ENCODE data around the gene EFR3B.
A peak's percentile ranks its signal among the peaks of the same experiment; 100 is the strongest.

Gene EFR3B

DNA sequence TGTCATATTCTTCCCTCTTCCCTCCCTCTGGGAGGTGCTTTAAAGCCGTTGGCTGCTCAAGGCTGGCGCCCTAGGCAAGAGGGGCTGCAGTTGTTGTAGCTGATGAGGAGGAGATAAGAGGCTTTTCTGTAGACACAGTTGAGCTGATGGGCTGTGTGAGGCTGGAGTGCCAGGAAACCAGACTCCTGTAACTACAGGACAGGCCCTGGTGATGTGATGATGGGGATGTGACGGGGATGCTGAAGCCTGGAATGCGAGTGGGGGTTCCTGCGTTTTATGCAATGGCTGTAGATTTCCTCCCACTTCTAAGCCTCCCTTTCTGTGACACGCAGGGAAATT, 5.7 kb upstream of the EFR3B start:
- DNase-seq, result no peak

DNA sequence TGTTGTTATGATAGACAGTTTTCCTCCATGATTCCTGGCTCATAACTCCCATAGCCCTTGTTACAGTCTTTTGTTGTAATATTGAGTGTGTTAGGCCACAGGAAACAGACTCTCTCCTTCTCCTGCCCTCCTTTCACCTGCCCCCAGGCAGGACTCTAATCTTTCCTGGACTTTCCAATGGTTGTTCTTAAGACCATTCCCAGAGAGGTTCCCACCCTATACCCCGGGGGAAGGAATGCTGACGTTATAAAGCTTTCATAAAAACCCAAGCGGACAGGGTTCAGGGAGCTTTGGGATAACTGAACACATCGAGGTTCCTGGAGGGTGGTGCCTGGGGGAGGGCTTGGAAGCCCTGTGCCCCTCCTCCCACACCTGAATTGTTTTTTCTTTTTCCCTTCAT, 2.8 kb upstream of the EFR3B start:
- no peak for DNase-seq

DNA sequence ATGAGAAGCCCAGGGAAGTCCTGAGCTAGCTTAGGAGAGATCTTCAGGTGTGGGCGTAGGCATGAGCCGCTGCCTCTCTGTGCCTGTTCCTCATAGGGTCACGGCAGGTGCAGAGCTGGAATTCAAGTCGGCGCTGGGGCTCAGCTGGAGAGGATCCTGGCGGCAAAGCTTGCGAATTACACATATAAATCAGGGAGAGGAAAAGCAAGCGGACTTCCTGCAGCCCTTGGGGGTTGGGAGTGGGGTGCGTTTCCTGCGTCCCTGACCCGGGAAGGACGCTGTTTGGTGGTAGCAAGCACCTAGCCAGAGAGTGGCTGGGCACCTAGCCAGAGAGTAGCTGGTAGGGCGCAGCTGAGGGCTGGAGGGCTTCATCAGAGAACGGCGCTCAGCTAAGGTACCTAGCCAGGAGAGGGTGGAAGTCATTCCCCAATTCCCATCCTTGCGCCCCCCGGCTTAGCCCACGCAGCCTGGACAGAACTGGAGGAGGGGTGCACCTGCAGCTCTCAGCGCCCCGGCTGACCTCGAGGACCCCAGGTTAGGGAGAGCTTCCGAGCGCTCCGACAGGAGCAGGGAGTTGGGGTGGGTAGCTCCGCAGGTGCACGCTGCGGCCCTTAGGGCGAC, 459 bp upstream of the EFR3B start:
- DNase-seq, result no peak

DNA sequence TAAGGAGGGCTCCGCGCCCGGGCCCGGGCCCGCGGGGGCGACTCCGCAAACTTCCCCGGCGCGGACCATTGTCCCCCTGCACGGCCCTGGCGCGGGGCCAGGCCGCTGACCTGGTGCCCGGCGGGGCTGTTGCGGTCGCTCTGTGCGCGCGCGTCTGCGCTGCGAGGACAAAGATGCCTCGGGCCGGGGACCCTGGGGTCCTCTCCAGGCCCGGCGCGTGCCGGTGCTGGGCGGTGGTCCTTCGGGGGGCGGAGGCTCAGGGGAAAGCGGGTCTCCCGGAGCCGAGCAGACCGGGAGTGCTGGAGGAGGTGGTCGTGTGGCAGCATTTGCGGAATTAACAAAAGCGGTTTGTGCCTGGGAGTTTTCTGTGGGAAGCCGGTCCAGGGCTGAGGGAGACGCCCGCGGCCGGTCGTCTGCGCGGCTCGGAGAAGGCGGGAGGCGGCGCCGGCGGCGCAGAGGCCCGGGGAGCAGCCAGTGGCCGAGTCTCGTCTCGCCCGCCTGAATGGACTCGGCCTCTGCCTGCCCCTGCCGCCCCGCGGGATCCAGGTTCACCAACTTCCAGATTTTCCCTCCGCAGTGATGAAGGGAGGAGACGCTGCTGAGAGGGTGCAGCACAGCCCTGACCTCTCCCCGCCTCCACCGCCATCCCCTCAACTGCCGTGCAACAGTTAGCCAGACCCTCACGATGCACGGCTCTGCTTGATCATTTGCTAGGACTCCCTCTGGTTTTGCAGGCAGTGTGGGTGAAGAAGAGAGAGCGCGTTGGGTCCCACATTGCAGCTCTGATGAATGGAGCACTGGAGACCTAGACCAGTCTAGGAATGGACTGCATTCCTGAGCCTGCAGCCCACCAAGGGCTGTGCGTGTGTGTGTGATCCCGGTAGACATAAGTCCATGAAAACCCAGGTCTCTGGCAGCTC, 705 bp downstream of the EFR3B start:
- peak; percentile 15 for DNase-seq

DNA sequence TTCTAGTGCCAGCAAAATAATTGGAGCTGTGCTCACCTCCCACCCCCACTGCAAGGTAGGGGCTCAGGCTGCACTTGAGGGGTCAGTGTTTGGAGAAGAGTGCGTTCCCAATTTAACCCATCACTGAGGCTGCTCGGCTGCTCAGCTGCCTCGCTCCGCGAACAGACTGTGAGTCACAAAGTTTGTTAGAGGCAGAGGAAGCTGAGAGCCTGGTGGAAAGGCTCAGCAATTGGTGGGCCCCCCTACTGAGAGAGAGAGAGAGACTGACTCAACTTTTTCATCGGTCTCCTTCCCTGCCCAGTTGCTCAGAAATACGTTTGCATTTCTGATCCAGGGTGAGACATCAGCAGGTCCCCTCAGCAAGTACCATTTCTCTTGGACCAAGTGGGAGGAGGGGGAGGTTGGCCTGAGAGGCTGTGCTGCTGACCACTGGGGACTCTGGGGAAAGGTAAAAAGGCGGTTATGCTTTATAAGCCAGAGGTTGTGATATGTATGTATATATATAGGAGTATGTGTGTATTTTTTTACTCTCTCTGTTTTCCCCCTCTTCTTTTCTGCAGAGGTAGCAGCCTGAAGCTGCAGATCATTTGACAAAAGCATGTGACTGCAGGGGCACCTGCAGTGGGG, 1.5 kb downstream of the EFR3B start:
- no peak for DNase-seq

DNA sequence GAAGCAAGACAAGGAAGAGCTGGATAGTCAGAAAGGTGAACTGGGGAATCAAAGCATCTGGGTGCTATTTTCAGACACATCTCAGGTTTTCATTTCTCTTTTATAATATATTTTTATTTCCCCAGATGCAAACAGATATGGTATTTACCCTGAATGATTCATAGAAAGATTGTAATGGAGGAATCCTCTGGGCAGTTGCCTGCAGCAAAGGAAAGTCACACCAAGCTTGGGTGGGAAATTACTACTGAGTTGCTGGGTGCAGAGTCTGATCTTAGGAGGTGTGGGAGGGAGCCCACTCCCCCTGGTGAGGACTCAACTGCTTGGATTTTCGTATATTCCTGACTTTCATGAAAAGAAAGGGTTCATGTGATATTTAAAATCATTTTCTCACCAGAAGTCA, 2.1 kb downstream of the EFR3B start:
- DNase-seq, result no peak

DNA sequence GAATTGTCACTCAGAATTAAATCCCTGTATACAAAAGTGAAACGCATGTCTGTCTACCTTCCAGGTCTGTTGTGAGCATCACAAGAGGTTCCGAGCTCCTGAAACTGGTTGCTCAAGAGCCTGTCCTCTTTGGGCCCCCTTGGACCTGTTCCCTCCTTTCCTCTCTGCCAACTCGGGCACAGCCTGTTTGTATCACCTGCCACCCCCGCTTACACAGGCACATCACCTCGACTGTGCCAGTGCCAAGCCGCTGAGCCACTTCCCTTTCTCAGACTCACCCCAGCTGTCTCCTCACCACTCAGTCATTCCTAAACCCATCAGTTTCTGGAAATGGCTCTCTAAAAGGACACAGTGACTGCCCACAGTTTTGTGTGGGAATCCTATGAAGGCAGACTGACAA, 3.1 kb downstream of the EFR3B start:
- DNase-seq, result no peak

DNA sequence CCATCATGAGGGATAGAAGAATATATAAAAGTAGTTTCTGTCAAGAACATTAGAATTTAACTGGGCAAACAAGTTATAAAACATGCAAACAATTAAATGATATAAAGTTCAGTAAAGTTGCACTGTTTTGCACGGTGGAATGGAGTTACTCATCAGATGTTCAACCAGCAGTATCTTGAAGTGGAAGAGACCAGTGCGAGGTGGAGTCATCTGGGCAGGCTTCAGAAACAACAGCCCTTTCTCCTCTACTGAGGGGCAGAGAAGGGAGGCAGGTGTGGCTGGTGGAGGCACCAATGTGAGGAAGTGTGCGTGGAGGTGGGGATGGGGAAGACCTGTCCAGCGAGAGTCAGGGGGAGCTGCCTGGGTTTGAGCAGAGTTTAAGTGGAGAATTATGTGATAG, 7.5 kb downstream of the EFR3B start:
- no peak for DNase-seq

DNA sequence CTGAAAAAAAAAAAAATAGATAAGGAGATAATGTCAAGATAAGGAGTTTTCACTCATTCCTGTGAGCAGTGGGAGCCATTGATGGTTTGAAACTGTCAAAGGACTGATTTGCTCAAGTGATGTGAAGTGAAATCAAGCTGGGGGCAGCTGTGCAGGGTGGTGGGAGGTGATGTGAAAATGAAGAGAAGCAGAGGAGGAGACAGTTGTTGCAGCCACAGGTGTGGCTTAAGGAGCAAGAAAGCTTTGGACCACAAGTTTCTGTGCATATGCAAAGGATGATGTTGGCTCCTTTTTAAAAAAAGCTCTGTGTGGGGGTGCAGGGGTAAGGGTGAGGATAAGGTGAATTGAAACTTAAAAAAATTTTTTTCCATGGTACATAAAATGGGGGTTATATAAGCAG, 8.3 kb downstream of the EFR3B start:
- DNase-seq, result no peak

DNA sequence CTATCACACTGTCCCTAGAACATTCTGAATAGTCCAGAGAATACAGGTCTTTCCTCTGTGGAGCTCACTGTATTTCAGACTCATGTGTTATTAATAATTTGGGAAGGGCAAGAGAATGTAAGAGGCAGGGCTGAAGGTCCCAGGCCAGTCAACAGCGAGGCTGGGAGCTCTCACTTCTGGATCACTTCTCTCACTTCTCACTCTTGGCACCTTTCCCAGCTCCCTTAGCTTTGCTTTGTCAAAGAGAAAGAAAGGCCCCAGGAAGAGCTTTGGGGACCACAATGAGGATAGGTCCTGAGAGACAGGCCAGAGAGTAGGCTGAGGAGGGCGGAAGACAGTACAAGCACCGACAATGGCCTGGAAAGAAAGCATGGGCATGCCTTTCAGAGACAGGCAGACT, 11.2 kb downstream of the EFR3B start:
- DNase-seq, result no peak

DNA sequence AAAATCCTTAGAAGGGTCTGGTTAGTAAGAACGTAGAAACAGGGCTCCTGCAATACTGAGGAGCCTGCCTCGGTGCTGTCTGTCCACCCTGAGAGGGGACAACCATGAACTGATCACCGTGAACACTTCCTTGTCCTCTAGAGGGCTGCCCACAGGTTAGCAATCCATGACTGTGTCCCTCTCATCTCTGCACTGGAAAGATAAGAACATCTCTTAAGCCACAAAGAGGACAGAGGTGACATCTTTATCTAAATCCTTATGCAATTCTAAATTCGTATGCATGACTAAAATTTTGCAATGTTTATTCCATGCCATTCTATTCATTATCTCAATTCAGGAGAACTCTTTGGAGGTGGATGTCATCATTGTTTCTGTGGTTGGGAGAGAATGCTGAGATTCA, 12.8 kb downstream of the EFR3B start:
- no peak for DNase-seq

DNA sequence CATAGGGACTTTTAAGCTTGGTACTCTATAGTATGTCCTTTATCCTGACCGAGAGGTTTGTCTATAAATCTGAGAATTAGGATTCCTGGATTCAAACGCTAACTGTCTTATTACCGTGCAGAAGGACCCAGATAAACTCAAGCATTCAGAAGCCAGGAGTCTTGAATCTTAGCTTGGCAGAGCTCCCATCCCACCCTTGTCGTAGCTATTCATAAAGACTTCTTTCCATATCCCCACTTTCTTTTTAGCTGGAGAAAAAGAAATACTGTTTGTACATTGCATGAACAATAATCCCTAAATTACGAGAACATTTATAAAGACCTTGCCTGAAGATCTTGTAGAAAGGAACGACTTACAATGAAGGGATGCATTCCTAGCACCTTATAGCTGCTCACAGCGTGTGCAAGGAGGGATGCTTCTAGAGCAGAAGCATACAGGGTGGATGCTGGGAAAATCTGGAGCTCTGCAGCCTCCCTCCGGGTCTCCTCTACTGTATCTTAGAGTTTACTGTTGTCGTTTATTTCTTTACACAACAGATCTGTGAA, 13.6 kb downstream of the EFR3B start:
- DNase-seq, result no peak

DNA sequence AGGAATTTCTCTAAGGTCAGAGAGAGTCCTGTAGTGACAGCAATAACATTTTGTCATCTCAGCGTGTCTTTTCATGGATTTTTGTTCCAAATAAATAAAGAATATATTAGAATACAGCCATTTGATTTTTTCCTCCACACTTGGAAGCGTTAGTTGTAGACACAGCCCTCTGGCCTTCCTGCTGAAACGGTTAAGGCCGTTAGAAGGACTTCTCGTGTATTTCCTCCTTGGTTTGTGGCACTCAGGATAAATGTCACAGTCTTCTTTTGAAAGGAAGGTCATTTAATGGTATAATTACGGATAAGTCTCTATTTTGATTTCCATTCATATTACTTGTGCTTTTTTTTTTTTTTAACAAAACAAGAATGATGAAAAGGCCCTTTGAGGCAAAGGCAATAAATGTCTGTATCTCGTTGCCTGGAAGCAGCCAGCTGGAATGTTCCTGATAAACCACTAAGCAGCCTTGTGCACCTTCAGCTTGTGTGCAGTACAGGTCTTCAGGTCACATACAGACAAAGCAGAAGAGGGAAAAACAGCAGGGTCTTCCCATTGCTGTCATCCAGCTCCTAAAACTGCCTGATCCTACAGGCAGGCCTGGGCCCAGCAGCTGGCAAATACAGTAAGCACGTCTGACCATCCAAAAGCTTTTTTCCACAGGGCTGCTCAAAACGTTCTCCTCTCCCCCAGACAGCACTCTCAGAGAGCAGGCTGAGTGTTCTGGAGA, 14.4 kb downstream of the EFR3B start:
- no peak for DNase-seq

DNA sequence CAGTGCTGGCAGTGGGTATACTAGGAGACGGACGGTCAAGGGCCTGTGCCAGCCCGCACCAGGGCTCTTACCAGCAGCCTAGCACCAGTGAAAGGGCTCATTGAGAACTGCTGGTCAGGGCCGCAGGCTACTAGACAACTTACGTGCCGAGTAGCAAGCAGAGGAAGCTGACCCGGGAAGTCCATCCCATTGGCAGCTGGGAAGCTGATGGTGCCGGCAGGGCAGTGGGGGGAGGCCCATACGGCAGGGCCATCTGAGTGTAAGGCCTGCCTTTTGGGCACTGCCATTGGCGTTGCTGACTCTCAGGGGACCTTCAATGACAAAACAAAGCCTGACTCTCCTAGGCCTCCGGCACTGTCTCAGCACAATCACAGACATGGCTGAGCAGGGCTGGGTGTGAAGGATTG, 20.6 kb downstream of the EFR3B start:
- DNase-seq, result no peak

DNA sequence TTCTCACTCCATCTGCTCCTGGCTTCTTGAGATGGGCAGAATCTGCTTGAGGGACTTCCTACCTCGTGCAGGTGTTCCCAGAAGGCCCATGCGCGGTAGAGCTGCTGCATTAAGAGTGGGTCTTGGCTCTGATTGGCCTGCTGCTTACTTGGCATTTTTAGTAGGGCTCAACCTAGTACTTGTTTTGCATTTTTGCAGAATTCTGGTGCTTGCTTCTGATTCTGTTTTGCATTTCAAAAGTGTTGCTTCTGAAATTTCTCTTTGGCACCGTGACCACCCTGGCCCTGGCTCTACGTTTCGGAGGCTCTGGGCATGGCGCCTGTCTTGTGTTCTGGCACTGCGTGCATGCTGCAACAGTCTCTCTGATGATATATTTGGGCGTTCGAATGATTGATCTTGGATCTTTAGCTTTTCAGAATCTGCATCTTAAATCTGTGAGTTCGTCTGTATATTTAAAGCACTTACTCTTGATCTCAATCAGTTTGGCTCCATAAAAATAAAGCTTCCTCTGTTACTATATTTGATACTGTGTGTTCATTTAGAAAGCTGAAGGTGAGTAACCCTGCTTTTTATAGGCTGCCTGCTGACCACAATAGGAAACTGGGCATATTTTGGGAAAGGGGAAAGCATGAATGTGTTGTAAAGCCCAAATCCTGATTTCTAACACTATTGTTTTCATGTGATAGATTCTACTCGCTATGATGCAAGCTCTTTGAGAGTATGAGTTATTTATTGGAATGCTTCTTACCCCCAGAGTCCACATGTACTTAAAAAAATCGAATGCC, 22.2 kb downstream of the EFR3B start:
- no peak for DNase-seq

DNA sequence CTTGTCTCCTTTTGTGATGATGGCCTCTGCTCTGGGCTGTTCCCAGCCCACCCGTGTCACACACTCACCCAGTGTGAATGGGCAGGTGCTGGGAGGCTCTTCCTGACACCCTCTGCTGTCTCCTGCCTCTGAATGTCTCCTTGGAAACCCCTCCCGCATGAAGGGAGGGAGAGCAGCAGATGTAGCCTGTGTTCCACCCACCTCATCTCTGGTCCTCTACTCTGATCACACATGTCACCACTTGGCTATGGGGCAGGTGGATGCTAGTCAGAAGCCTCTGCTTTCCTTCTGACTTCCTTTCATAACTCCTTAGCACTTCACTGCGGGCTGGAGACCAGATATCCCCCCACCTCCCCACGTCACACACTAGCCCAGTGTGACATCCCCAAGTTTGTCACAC, 23.9 kb downstream of the EFR3B start:
- DNase-seq, result no peak

DNA sequence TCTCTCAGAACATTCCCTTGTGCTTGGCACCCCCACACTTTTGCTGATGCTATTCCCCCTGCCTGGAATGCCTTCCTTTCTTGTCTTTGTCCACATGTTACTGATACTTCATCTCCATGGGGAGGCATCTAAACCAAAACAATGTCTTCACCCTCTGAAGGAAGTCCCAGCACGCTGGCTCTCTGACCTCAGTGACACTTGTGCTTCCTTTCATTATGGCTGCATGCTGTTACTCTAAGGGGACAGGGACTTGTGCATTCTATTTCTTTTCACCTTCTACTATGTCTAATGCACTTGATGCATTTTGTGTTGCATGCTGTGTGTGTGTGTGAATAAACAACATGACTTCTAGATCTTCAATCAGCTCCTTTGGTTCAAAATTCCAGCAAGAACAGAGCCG, 24.6 kb downstream of the EFR3B start:
- no peak for DNase-seq

DNA sequence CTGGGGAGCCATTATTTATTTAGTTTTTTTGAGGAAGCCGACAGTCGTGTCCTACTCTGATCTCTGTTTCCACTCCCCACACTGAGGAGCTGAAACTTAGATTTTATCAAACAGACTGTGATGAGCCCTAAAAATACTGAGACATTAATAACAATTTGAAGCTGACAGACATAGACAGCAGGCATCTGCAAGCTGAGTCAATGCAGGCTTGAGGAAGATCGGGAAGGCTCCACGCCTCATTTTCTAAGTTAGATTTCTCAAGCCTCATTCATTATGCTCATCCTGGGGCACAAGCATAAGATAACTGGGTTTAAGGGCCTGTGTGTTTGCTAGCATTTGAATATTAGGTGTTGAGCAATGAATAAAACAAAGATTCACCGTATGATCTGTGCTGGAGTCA, 26.3 kb downstream of the EFR3B start:
- DNase-seq, result no peak

DNA sequence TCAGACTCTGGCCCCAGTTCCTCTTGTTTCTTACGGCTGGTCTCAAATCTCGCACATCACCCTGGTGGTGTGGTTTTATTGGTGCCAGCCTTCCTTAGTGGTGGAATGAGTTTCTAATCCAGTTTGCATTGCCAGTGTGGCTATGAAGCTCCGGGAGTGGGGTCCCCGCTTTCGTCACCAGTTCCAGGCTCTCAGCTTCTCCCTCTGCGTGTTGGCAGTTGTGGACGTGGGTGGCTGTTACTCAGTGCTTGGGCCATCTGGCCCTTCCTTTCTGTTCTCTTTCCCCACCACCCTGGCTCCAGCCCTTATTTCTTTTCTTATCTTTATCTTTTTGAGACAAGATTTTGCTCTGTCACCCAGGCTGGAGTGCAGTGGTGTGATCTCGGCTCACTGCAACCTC, 30.1 kb downstream of the EFR3B start:
- DNase-seq, result no peak

DNA sequence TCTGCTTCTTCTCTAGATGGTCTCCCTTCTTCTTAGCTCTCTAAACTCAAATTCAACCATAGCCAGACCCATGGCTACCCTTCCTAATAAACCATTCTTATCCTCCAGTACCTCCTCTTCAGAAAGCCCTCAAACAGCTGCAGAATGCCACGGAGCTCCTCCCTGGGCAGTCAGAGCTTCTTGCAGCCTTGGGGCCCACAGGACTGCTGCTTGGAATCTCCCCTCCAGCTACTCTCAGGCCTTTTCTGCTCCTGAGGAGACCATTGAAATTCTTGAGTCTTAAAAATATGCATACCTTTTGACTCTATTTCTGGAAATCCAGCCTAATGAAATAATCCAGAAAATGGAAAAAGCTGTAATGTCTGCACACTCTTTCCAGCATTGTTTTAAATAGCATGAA, 30.7 kb downstream of the EFR3B start:
- DNase-seq, result no peak

DNA sequence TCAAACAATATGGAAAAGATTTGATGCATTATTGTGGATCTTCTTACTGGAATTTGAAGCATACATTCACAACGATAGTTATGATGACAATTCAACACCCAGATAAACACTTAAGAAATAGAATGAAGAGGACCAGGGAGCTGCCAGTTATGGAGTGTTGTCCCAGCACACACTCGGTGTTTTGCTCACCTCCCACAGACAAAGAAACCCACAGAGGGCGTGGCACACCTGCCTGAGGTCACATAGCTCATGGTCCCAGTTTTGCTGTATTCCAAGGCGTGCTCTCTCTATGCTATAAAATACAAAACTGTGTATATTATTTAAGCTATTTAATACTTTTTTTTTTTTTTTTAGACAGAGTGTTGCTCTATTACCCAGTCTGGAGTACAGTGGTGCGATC, 31.1 kb downstream of the EFR3B start:
- DNase-seq, result no peak

DNA sequence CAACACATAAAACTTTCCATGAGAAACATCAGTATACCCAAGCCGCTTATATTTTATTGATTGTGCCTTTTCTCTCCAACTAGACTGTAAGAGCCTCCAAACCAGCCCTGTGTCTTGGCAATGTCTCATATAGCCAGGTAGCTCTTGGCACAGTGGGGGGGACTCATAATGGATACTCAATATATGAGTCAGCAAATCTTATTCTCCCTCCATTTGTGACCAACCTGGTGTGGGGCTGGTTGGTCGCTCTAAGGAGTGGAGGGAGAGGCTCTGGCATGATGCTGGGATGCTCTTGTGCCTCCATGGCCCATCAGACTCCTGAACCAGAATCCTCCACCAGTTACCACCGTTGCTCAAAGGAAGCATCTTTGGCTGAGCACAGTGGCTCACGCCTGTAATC, 32.0 kb downstream of the EFR3B start:
- no peak for DNase-seq

DNA sequence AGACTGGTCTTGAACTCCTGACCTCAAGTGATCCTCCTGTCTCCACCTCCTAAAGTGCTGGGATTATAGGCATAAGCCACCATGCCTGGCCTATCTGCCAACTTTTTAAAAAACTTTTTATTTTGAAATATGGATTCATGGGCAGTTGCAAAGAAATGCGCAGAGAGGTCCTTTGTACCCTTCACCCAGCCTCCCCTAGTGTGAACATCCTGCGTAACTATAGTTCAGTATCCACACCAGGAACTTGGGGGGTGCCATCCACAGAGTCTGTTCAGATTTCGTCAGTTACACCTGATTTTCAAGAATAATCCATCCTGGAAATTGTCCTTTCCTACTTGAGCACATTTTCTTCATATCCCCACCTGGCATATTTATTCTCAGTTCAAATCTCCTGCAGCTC, 33.0 kb downstream of the EFR3B start:
- no peak for DNase-seq

All from activated gamma-delta T cell (primary cell).